OCI-LY1 (cell line): Measurements from ENCODE around the gene EHD1.
A peak's percentile ranks its signal among the peaks of the same experiment; 100 is the strongest.

Source experiments
- H2AFZ ChIP-seq: fragments of 200-600 bp; sonication (generic), shearing (Covaris generic); 2 replicates; pipeline ENCODE4 v1.6.0; 2014; ENCODE audit warnings: antibody characterized with exemption, mild to moderate bottlenecking, low read length
- H3F3A ChIP-seq: fragments of 200-600 bp; sonication (generic), shearing (Covaris generic); 2 replicates; pipeline ENCODE4 v1.6.0; 2014; ENCODE audit warnings: mild to moderate bottlenecking, antibody characterized with exemption, low read length, moderate library complexity; ENCODE audit not compliant: insufficient read depth
- H3K27ac ChIP-seq: fragments of 200-600 bp; sonication (generic); 2 replicates; pipeline ENCODE4 v1.5.1; 2014; ENCODE audit warnings: low read length, mixed run types, mild to moderate bottlenecking, low read depth; ENCODE audit not compliant: poor library complexity, severe bottlenecking
- H3K27me3 ChIP-seq: fragments of 200-600 bp; sonication (generic); 2 replicates; pipeline ENCODE4 v1.6.0; 2014; ENCODE audit warnings: antibody characterized with exemption, mild to moderate bottlenecking, low read length, moderate library complexity; ENCODE audit not compliant: insufficient read depth
- H3K36me3 ChIP-seq: fragments of 200-600 bp; sonication (generic); 2 replicates; pipeline ENCODE4 v1.6.1; 2014; ENCODE audit warnings: mild to moderate bottlenecking, antibody characterized with exemption, low read length, moderate library complexity, mixed read lengths; ENCODE audit not compliant: insufficient read depth
- H3K4me1 ChIP-seq: fragments of 200-600 bp; sonication (generic); 2 replicates; pipeline ENCODE4 v1.5.1; 2014; ENCODE audit warnings: mild to moderate bottlenecking, low read length, moderate library complexity; ENCODE audit not compliant: insufficient read depth, severe bottlenecking
- H3K4me2 ChIP-seq: fragments of 200-600 bp; sonication (generic), shearing (Covaris generic); 2 replicates; pipeline ENCODE4 v1.6.1; 2014; ENCODE audit warnings: low read length
- H3K4me3 ChIP-seq: fragments of 200-600 bp; sonication (generic); 2 replicates; pipeline ENCODE4 v1.5.1; 2014; ENCODE audit warnings: low read length, low read depth, mild to moderate bottlenecking, mixed read lengths; ENCODE audit not compliant: poor library complexity, severe bottlenecking
- H3K79me2 ChIP-seq: fragments of 200-600 bp; shearing (Covaris generic); 2 replicates; pipeline ENCODE4 v1.6.1; 2016; ENCODE audit warnings: mixed run types, low read length, mixed read lengths; ENCODE audit not compliant: insufficient read depth
- H3K9ac ChIP-seq: fragments of 200-600 bp; sonication (generic), shearing (Covaris generic); 2 replicates; pipeline ENCODE4 v1.6.1; 2014; ENCODE audit warnings: mild to moderate bottlenecking, low read length, mixed read lengths
- H3K9me2 ChIP-seq: fragments of 200-600 bp; sonication (generic), shearing (Covaris generic); 2 replicates; pipeline ENCODE4 v1.6.1; 2014; ENCODE audit warnings: low read depth, mild to moderate bottlenecking, low read length, mixed read lengths
- H3K9me3 ChIP-seq: fragments of 200-600 bp; shearing (Covaris generic); 2 replicates; pipeline ENCODE4 v1.6.1; 2014; ENCODE audit warnings: low read length, mixed read lengths
- H4K20me1 ChIP-seq: fragments of 200-600 bp; sonication (generic), shearing (Covaris generic); 2 replicates; pipeline ENCODE4 v1.6.0; 2016; ENCODE audit warnings: mild to moderate bottlenecking, low read length; ENCODE audit not compliant: insufficient read depth
- EZH2 ChIP-seq: fragments of 200-600 bp; sonication (generic), shearing (Covaris generic); IDR thresholded peaks from 2 replicates; pipeline ENCODE4 v1.8.0; 2017; ENCODE audit warnings: borderline replicate concordance, mixed run types, mild to moderate bottlenecking, antibody characterized with exemption, low read length, moderate library complexity, mixed read lengths
- TF ChIP-seq, protein P1 (sequence below): fragments of 200-600 bp; sonication (generic), shearing (Covaris generic); IDR thresholded peaks from 2 replicates; pipeline ENCODE4 v1.5.1; 2017; ENCODE audit warnings: mild to moderate bottlenecking, antibody characterized with exemption, low read length, moderate library complexity, mixed read lengths

The EHD1 gene

DNA sequence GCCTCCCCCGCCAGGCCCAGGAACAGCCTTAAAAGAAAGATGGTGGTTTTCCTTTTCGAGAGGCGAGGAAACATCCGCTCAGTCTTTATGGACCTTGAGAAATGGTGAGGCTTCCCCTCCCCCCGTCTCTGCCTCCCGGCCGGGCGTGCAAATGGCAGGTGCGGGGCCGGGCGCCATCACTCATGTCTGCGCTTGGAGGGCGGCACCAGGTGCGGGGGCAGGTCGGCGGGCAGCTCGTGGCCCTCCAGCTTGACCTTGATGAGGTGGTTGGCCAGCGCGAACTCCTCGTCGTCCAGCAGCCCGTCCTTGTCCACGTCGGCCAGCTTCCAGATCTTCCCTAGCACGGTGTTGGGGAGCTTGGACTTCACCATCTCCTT is 24.3 kb downstream of the EHD1 start:
- Histone ChIP-seq H3K4me1 (peaks cover 80% of the 10 kb centered on the region), H3K27ac (peak overlapping the region; percentile 98), H3K9me3 (no peaks in the 10 kb centered on the region), H2AFZ (no peak overlapping the region), H3K9ac (peak overlapping the region; percentile 56), H3K27me3 (no peaks in the 10 kb centered on the region), H4K20me1 (no peaks in the 10 kb centered on the region), H3K36me3 (peaks cover 54% of the 10 kb centered on the region), H3K4me3 (peak overlapping the region; percentile 16), H3F3A (peaks cover 6% of the 10 kb centered on the region; the same call in 1 of the 2 replicates), H3K79me2 (no peaks in the 10 kb centered on the region), H3K4me2 (peak overlapping the region; percentile 51), H3K9me2 (no peaks in the 10 kb centered on the region)
- no peak for TF ChIP-seq EZH2
- TF ChIP-seq, protein P1, sequence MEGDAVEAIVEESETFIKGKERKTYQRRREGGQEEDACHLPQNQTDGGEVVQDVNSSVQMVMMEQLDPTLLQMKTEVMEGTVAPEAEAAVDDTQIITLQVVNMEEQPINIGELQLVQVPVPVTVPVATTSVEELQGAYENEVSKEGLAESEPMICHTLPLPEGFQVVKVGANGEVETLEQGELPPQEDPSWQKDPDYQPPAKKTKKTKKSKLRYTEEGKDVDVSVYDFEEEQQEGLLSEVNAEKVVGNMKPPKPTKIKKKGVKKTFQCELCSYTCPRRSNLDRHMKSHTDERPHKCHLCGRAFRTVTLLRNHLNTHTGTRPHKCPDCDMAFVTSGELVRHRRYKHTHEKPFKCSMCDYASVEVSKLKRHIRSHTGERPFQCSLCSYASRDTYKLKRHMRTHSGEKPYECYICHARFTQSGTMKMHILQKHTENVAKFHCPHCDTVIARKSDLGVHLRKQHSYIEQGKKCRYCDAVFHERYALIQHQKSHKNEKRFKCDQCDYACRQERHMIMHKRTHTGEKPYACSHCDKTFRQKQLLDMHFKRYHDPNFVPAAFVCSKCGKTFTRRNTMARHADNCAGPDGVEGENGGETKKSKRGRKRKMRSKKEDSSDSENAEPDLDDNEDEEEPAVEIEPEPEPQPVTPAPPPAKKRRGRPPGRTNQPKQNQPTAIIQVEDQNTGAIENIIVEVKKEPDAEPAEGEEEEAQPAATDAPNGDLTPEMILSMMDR: no peak

DNA sequence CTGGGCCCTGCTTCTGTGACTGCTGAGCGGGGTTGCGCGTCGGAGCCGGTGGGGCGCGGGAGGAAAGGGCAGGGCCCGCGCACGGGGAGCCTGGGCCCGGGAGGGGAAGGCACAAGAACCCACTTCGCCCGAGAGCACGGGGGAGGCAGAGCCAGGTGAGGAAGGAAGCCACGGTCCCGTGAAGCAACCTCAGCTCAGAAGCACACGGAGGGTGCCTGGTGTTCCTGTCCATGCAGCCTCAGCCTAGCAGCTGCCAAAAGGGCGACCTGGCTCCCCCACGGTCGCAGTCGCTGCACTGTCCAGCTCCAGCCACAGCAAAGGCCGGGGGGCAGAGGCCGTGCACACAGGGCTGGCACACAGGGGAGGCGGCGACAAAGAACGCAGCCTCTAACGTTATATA is 24.7 kb downstream of the EHD1 start:
- Histone ChIP-seq H3K36me3 (peaks cover 50% of the 10 kb centered on the region), H3K79me2 (no peaks in the 10 kb centered on the region), H4K20me1 (no peaks in the 10 kb centered on the region), H2AFZ (no peak overlapping the region), H3K9ac (peak overlapping the region; percentile 56), H3F3A (peaks cover 6% of the 10 kb centered on the region; the same call in 1 of the 2 replicates), H3K27ac (peak overlapping the region; percentile 98), H3K4me1 (peaks cover 80% of the 10 kb centered on the region), H3K27me3 (no peaks in the 10 kb centered on the region), H3K9me2 (no peaks in the 10 kb centered on the region), H3K9me3 (no peaks in the 10 kb centered on the region), H3K4me3 (peak overlapping the region; percentile 16), H3K4me2 (peak overlapping the region; percentile 51)
- no peak for TF ChIP-seq EZH2
- TF ChIP-seq, protein P1: no peak

DNA sequence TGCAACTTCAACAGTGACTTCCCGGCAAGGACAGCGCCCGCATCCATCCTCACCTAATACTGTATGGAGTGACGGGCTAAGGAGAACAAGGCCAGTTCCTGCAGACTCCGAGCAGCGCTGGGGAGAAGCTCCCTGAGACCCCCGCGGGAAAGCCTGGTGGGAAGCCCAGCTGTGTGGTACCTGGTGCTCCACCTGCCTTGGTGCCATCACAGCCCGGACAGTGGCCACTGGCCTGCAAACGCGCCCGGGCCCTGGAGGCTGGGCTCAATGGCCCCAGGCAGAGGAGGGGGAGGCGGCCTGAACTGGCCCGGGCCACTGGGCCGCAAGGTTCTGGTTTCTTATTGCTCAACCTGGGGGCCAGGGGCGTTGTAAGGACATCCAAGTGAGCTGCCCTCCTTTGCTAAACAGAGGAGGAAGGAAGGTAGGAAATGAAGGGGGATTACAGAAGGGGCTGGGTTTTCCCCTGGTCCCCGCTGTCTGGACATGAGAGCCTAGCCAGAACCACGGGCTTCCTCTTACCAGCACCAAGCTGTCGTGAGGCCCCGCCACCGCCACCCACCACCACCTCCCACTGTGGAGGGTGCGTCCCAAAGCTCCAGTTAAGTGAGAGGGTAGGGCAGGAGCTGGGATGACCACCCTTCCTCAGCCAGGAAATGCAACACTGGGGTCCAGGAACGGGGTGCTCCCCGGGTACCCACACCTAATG is 25.5 kb downstream of the EHD1 start:
- no peaks in the 10 kb centered on the region for H4K20me1 ChIP-seq
- H3K9me3 ChIP-seq: no peaks in the 10 kb centered on the region
- peaks cover 44% of the 10 kb centered on the region for H3K36me3 ChIP-seq
- peak overlapping the region; percentile 51 for H3K4me2 ChIP-seq
- H3K27me3 ChIP-seq: no peaks in the 10 kb centered on the region
- peaks cover 9% of the 10 kb centered on the region; the same call in 1 of the 2 replicates for H3F3A ChIP-seq
- no peaks in the 10 kb centered on the region for H3K9me2 ChIP-seq
- H2AFZ ChIP-seq: no peak overlapping the region
- H3K4me3 ChIP-seq: peak overlapping the region; percentile 16
- peak overlapping the region; percentile 56 for H3K9ac ChIP-seq
- H3K27ac ChIP-seq: peak overlapping the region; percentile 98
- TF ChIP-seq, protein P1: no peak
- TF ChIP-seq EZH2: no peak
- H3K79me2 ChIP-seq: no peaks in the 10 kb centered on the region
- peaks cover 82% of the 10 kb centered on the region for H3K4me1 ChIP-seq
